Mesothelial cell of epicardium (in vitro differentiated cells): ENCODE measurements around the gene YES1. TPM values are rescaled to one million over a fixed set of nuclear protein-coding genes. Genes with fewer than 3 reads are reported as not detected.

ENCODE experiments used
- DNase-seq, 2 experiments: peaks; one replicate each; pipeline ENCODE4 v3.0.0; 2021; ENCODE audit warnings: low spot score in 2 of 2; ENCODE audit not compliant: unreplicated experiment in 2 of 2
- H3K27ac Mint-ChIP-seq: 2 replicates; pipeline ENCODE4 v1.8.0; 2021; ENCODE audit warnings: mixed read lengths
- H3K27me3 Mint-ChIP-seq: 2 replicates; pipeline ENCODE4 v1.8.0; 2021; ENCODE audit warnings: low read depth, mixed read lengths
- H3K36me3 Mint-ChIP-seq: 2 replicates; pipeline ENCODE4 v1.8.0; 2021; ENCODE audit warnings: mixed read lengths
- H3K4me1 Mint-ChIP-seq: 2 replicates; pipeline ENCODE4 v1.8.0; 2021; ENCODE audit warnings: mixed read lengths
- H3K4me3 Mint-ChIP-seq: 2 replicates; pipeline ENCODE4 v1.8.0; 2021; ENCODE audit warnings: mild to moderate bottlenecking, moderate library complexity, mixed read lengths
- H3K9me3 Mint-ChIP-seq: 2 replicates; pipeline ENCODE4 v1.8.0; 2021; ENCODE audit warnings: mixed read lengths
- total RNA-seq: library from RNA; stranded (reverse); gene quantifications from 3 replicates; pipeline ENCODE4 v1.2.1, GENCODE V29; 2021
- TF ChIP-seq, protein P1 (sequence below): fragments of 200-600 bp; sonication (generic); IDR thresholded peaks from one replicate; pipeline ENCODE4 v1.5.0; 2021; ENCODE audit warnings: antibody characterized with exemption; ENCODE audit not compliant: unreplicated experiment

YES1 gene
- total RNA-seq, 1 donor from 2014 or later: 47.5 TPM

GRCh38 chr18:774811-775210, 37.2 kb downstream of the YES1 start:
- H3K4me3 Mint-ChIP-seq: no peak overlapping the region
- H3K27me3 Mint-ChIP-seq: no peaks in the 10 kb centered on the region
- peaks cover 40% of the 10 kb centered on the region for H3K4me1 Mint-ChIP-seq
- DNase-seq: no peak
- no peaks in the 10 kb centered on the region for H3K36me3 Mint-ChIP-seq
- TF ChIP-seq, protein P1, sequence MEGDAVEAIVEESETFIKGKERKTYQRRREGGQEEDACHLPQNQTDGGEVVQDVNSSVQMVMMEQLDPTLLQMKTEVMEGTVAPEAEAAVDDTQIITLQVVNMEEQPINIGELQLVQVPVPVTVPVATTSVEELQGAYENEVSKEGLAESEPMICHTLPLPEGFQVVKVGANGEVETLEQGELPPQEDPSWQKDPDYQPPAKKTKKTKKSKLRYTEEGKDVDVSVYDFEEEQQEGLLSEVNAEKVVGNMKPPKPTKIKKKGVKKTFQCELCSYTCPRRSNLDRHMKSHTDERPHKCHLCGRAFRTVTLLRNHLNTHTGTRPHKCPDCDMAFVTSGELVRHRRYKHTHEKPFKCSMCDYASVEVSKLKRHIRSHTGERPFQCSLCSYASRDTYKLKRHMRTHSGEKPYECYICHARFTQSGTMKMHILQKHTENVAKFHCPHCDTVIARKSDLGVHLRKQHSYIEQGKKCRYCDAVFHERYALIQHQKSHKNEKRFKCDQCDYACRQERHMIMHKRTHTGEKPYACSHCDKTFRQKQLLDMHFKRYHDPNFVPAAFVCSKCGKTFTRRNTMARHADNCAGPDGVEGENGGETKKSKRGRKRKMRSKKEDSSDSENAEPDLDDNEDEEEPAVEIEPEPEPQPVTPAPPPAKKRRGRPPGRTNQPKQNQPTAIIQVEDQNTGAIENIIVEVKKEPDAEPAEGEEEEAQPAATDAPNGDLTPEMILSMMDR: no peak
- H3K27ac Mint-ChIP-seq: no peak overlapping the region
- H3K9me3 Mint-ChIP-seq: no peaks in the 10 kb centered on the region

DNA sequence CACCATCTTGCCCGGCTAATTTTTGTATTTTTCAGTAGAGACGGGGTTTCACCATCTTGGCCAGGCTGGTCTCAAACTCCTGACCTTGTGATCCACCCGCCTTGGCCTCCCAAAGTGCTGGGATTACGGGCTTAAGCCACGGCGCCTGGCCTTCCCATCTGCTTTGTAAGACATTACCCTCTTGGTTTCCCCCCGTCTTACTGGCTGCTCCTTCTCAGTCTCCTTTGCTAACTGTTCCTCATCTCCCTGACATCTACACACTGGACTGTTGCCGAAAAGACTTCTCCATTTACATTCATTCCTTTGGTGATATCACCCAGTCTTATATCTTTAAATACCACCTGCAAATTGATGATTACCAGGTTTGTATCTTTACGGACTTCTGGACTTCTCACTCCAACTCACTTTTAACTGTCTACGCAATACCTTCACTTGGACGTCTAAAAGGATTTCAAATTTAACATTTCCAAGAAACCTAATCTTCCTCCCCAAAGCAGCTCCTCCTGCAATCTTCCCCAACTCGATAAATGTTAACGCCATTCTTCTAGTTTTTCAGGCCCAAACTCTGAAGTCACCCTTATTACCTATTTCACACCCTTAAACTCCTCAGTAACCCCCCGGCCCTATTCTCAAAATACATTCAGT, 37.9 kb downstream of the YES1 start:
- H3K27me3 Mint-ChIP-seq: no peaks in the 10 kb centered on the region
- H3K4me3 Mint-ChIP-seq: no peak overlapping the region
- no peaks in the 10 kb centered on the region for H3K36me3 Mint-ChIP-seq
- no peak for DNase-seq
- TF ChIP-seq, protein P1: no peak
- H3K27ac Mint-ChIP-seq: no peak overlapping the region
- no peaks in the 10 kb centered on the region for H3K9me3 Mint-ChIP-seq
- peaks cover 35% of the 10 kb centered on the region for H3K4me1 Mint-ChIP-seq

- H3K27ac Mint-ChIP-seq: peak overlapping the region; percentile 54
- peaks cover 9% of the 10 kb centered on the region for H3K4me1 Mint-ChIP-seq
- H3K36me3 Mint-ChIP-seq: no peaks in the 10 kb centered on the region
- no peaks in the 10 kb centered on the region for H3K9me3 Mint-ChIP-seq
- TF ChIP-seq, protein P1: no peak
- DNase-seq: no peak
- H3K4me3 Mint-ChIP-seq: no peak overlapping the region
- no peaks in the 10 kb centered on the region for H3K27me3 Mint-ChIP-seq
These were observed 41.5 kb downstream of the YES1 start for GRCh38 chr18:770583-770961.

- no peak overlapping the region for H3K27ac Mint-ChIP-seq
- TF ChIP-seq, protein P1: no peak
- H3K4me3 Mint-ChIP-seq: no peak overlapping the region
- no peak for DNase-seq
- peaks cover 11% of the 10 kb centered on the region for H3K4me1 Mint-ChIP-seq
- H3K36me3 Mint-ChIP-seq: peaks cover 8% of the 10 kb centered on the region
- H3K27me3 Mint-ChIP-seq: no peaks in the 10 kb centered on the region
- H3K9me3 Mint-ChIP-seq: peaks cover 3% of the 10 kb centered on the region
These were observed 44.1 kb downstream of the YES1 start for GRCh38 chr18:767961-768360.

GRCh38 chr18:767084-767882, 44.8 kb downstream of the YES1 start:
- TF ChIP-seq, protein P1: no peak

More at GRCh38 chr18:767084-767882, 44.8 kb downstream of the YES1 start:
- Mint-ChIP-seq H3K27ac (no peak overlapping the region), H3K27me3 (no peaks in the 10 kb centered on the region), H3K4me1 (peaks cover 14% of the 10 kb centered on the region), H3K9me3 (peaks cover 3% of the 10 kb centered on the region), H3K4me3 (no peak overlapping the region), H3K36me3 (peaks cover 9% of the 10 kb centered on the region)
- no peak for DNase-seq
